A549 (cell line): ENCODE results near the gene LCN1.

ENCODE experiments used
- CEBPB ChIP-seq, 2 experiments: fragments of >200 bp in 1 of 2; sonication (Bioruptor Twin) in 1 of 2; formaldehyde crosslinking in 1 of 2; IDR thresholded peaks; 2 replicates each; pipeline ENCODE4 v1.6.1; 2012 to 2016
- GATA3 ChIP-seq: IDR thresholded peaks from 2 replicates; pipeline ENCODE4 v1.6.1; 2012; ENCODE audit warnings: borderline replicate concordance
- MAFK ChIP-seq: fragments of 450-650 bp; IDR thresholded peaks from 2 replicates; pipeline ENCODE4 v1.6.1; 2014; ENCODE audit not compliant: partially characterized antibody
- MYC ChIP-seq: IDR thresholded peaks from 2 replicates; pipeline ENCODE4 v1.6.1; 2012; ENCODE audit warnings: mild to moderate bottlenecking, inconsistent platforms, low read length, improper control_type of control experiment, borderline replicate concordance
- NFE2L2 ChIP-seq: fragments of 150-350 bp; conservative IDR thresholded peaks from 2 replicates; pipeline ENCODE4 v1.6.1; 2014; ENCODE audit warnings: low read length
- POLR2A ChIP-seq: IDR thresholded peaks from 2 replicates; pipeline ENCODE4 v1.6.1; 2012; ENCODE audit warnings: mild to moderate bottlenecking, low read length
- RCOR1 ChIP-seq: fragments of 150-350 bp; IDR thresholded peaks from 2 replicates; pipeline ENCODE4 v1.6.1; 2014; ENCODE audit warnings: antibody characterized with exemption, low read length, low read depth
- SMC3 ChIP-seq: fragments of >200 bp; sonication (Bioruptor Twin); formaldehyde crosslinking; IDR thresholded peaks from 3 replicates; pipeline ENCODE4 v1.6.1; 2018; ENCODE audit warnings: inconsistent platforms
- USF2 ChIP-seq: fragments of 450-650 bp; IDR thresholded peaks from 2 replicates; pipeline ENCODE4 v1.6.1; 2014; ENCODE audit warnings: antibody characterized with exemption
- TF ChIP-seq, protein P1 (sequence below): fragments of 200-600 bp; sonication (generic); IDR thresholded peaks from 2 replicates; pipeline ENCODE4 v1.6.1; 2016; ENCODE audit warnings: antibody characterized with exemption, mild to moderate bottlenecking, moderate library complexity
- TF ChIP-seq, protein P2 (sequence below): fragments of >200 bp; sonication (Bioruptor Twin); formaldehyde crosslinking; IDR thresholded peaks from 3 replicates; pipeline ENCODE4 v1.5.1; 2016

- TF ChIP-seq GATA3 (no peak), POLR2A (no peak), CEBPB (IDR thresholded peaks at IDR 0.05) (no peak), SMC3 (no peak), MYC (no peak), RCOR1 (no peak), MAFK (no peak), NFE2L2 (no peak), USF2 (no peak)
- TF ChIP-seq, protein P1, sequence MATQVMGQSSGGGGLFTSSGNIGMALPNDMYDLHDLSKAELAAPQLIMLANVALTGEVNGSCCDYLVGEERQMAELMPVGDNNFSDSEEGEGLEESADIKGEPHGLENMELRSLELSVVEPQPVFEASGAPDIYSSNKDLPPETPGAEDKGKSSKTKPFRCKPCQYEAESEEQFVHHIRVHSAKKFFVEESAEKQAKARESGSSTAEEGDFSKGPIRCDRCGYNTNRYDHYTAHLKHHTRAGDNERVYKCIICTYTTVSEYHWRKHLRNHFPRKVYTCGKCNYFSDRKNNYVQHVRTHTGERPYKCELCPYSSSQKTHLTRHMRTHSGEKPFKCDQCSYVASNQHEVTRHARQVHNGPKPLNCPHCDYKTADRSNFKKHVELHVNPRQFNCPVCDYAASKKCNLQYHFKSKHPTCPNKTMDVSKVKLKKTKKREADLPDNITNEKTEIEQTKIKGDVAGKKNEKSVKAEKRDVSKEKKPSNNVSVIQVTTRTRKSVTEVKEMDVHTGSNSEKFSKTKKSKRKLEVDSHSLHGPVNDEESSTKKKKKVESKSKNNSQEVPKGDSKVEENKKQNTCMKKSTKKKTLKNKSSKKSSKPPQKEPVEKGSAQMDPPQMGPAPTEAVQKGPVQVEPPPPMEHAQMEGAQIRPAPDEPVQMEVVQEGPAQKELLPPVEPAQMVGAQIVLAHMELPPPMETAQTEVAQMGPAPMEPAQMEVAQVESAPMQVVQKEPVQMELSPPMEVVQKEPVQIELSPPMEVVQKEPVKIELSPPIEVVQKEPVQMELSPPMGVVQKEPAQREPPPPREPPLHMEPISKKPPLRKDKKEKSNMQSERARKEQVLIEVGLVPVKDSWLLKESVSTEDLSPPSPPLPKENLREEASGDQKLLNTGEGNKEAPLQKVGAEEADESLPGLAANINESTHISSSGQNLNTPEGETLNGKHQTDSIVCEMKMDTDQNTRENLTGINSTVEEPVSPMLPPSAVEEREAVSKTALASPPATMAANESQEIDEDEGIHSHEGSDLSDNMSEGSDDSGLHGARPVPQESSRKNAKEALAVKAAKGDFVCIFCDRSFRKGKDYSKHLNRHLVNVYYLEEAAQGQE: no peak
- TF ChIP-seq, protein P2, sequence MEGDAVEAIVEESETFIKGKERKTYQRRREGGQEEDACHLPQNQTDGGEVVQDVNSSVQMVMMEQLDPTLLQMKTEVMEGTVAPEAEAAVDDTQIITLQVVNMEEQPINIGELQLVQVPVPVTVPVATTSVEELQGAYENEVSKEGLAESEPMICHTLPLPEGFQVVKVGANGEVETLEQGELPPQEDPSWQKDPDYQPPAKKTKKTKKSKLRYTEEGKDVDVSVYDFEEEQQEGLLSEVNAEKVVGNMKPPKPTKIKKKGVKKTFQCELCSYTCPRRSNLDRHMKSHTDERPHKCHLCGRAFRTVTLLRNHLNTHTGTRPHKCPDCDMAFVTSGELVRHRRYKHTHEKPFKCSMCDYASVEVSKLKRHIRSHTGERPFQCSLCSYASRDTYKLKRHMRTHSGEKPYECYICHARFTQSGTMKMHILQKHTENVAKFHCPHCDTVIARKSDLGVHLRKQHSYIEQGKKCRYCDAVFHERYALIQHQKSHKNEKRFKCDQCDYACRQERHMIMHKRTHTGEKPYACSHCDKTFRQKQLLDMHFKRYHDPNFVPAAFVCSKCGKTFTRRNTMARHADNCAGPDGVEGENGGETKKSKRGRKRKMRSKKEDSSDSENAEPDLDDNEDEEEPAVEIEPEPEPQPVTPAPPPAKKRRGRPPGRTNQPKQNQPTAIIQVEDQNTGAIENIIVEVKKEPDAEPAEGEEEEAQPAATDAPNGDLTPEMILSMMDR: no peak
Observed at GRCh38 chr9:135480071-135480939, 40.9 kb upstream of the LCN1 start.
